NCI-H526 treated with DMSO at 0.1 percent for 48 hours (cell line): Measurements from ENCODE around the gene R3HDM4.
"Not testable (repeated sequence)": the region's sequence is repeated elsewhere in the genome, so short reads cannot be mapped to it uniquely, and the experiment has no call there.

Experiments
- DNase-seq: peaks from one replicate; lab custom pipeline; 2025; lab: John Stamatoyannopoulos, UW

Gene R3HDM4

GRCh38 chr19:855566-856120 lies 57.4 kb downstream of the R3HDM4 start:
- DNase-seq = no peak

DNA sequence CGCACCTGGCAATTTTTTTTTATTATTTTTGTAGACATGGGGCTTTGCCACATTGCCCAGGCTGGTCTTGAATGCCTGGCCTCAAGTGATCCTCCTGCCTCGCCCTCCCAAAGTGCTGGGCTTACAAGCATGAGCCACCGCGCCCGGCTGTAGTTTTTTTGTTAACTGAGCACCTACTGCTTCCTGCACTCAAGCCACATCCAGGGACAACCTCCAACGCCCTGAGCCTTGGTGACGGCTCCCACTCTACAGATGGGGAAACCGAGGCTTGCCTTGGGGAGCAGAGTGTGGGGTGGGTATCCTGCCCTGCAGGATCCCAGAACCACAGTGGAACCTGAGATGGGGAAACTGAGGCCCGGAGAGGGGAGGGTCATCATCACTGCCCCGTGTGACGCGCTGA lies 57.9 kb downstream of the R3HDM4 start:
- DNase-seq = no peak

- no peak for DNase-seq
These were observed 58.5 kb downstream of the R3HDM4 start for GRCh38 chr19:854549-854948.

DNA sequence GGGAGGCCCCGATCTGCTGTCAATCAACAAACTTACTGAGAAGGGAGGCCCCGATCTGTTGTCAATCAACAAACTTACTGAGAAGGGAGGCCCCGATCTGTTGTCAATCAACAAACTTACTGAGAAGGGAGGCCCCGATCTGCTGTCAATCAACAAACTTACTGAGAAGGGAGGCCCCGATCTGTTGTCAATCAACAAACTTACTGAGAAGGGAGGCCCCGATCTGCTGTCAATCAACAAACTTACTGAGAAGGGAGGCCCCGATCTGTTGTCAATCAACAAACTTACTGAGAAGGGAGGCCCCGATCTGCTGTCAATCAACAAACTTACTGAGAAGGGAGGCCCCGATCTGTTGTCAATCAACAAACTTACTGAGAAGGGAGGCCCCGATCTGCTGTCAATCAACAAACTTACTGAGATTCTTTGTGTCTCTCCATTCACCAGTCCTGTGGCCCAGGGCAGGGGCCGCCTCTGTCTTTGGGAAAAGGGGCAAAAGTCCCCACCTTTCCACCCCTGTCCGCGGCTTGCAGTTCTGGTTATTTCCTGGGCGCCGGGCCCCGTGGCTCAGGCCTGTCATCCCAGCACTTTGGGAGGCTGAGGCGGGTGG lies 59.3 kb downstream of the R3HDM4 start:
- not testable (repeated sequence) for DNase-seq

DNA sequence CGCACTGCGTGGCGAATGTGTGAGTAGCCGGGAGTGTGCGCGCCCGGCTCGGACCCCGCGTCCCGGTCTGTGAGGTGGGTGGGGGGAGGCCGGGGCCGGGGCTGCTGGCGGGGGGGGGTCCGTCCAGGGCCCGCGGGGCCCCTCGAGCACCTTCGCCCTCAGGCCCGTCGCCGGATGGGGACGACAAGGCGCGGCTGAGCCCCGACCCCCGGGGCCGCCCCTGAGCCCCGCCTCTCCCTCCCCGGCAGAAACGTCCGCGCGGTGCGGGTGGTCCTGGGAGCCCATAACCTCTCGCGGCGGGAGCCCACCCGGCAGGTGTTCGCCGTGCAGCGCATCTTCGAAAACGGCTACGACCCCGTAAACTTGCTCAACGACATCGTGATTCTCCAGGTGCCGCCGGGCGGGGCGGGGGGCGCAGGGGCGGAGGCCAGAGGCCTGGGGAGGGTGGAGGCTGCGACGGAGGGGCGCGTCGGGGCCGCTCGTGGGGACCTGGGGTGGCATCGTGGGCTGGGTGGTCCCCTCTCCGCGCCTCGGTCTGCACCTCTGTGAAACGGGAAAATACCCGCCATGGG lies 59.9 kb downstream of the R3HDM4 start:
- no peak for DNase-seq

- no peak for DNase-seq
These were observed 60.6 kb downstream of the R3HDM4 start, which contains the start of gene ELANE for GRCh38 chr19:852136-853013. ELANE (plus strand) TSS chr19:852303; CDS start chr19:852329, 26 bp downstream.

- no peak for DNase-seq
These were observed 62.1 kb downstream of the R3HDM4 start for GRCh38 chr19:850979-851335.

DNA sequence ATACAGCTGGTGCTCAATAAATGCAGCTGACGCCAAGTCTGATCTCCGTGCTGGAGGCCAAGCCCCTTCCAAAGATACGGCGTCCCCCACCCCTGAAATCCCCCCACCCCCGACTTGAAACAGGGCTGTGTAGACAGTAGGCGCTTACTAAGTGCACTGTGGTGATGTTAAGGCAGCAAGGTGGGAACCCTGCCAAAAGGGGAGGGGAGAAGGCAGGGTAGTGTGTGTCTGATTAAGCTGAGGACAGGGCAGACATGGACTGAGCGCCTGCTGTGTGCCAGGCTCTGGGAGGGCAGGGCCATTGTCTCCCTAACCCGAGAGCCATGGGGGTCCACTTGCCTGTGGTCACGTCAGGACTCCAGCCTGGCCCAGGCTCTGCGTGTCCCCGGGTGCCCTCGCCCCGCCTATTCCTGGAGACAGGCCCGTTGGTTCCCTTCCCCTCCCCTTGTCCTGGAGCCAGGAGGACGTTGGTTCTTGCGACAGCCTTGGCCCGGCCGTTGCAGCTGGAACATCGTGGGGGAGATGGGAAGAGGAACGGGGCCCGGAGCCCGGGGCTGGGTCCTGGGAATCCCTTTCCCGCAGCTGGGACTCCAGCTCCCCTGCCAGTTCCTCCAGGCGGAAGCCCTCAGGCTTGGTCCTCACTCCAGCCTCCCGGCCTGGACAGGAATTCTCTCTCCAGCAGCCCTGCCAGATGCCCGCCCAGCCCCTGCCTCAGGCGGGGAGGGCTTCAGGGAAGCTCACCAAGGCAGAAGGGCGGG lies 62.6 kb downstream of the R3HDM4 start:
- DNase-seq = peak; percentile 17

DNA sequence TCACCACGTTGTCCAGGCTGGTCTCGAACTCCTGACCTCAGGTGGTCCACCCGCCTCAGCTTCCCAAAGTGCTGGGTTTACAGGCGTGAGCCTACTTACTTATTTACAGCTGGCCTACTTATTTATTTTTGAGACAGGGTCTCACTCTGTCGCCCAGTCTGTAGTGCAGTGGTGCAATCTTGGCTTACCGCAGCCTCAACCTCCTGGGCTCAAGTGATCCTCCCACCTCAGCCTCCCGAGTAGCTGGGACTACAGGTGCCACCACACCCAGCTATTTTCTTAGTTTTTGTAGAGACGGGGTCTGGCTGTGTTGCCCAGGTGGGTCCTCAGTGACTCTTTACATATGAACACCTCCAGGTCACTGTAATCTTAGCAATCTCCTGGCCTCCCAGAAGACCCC lies 63.8 kb downstream of the R3HDM4 start:
- DNase-seq = not testable (repeated sequence)

GRCh38 chr19:848386-848921 lies 64.6 kb downstream of the R3HDM4 start:
- no peak for DNase-seq
